Colonic mucosa (tissue), 4 donors: Measurements from ENCODE around the gene TBC1D22B. TPM values are rescaled to one million over a fixed set of nuclear protein-coding genes. Genes with fewer than 3 reads are reported as not detected.

Experiments used
- DNase-seq: peaks from one replicate; pipeline ENCODE4 v3.0.0-alpha.2; 2020
- H3K27ac ChIP-seq: fragments of 200-600 bp; one replicate; pipeline ENCODE4 v1.8.0; 2021
- H3K27me3 ChIP-seq: fragments of 200-600 bp; one replicate; pipeline ENCODE4 v1.8.0; 2021
- H3K36me3 ChIP-seq: fragments of 200-600 bp; one replicate; pipeline ENCODE4 v1.8.0; 2021
- H3K4me1 ChIP-seq: fragments of 200-600 bp; one replicate; pipeline ENCODE4 v1.8.0; 2021; ENCODE audit warnings: mild to moderate bottlenecking
- H3K4me3 ChIP-seq: fragments of 200-600 bp; one replicate; pipeline ENCODE4 v1.8.0; 2021
- H3K9ac ChIP-seq, 2 donors: one replicate each; pipeline ENCODE4 v1.7.0; 2013; ENCODE audit warnings: control low read depth in 2 of 2, low read depth in 2 of 2, low read length in 2 of 2
- H3K9me3 ChIP-seq: fragments of 200-600 bp; one replicate; pipeline ENCODE4 v1.8.0; 2021
- CTCF ChIP-seq: fragments of 200-600 bp; IDR thresholded peaks from one replicate; pipeline ENCODE4 v1.8.0; 2022; ENCODE audit warnings: antibody characterized with exemption, mild to moderate bottlenecking
- intact Hi-C: fragments of 100-400 bp; cut with DNase I; formaldehyde crosslinking; loops from one replicate; pipeline ENCODE4 v1.14.1; 2022
- total RNA-seq, 2 donors: library from RNA; stranded (reverse); fragmentation: NEBNext Ultra II Directional in 1 of 2; extraction: Animal tissue kit (Norgen Biotek cat#: 25700) in 1 of 2; gene quantifications; one replicate each; pipeline ENCODE4 v1.2.1, GENCODE V29; 2021
- donor health status: healthy.
- donor health status: DM: no; HTN: no; CAD: no.
- donor health status: DM: no; HTN: no; CAD: no.

Gene TBC1D22B
- total RNA-seq, 2 donors from 2014 or later = 13.3 to 15.2 TPM

DNA sequence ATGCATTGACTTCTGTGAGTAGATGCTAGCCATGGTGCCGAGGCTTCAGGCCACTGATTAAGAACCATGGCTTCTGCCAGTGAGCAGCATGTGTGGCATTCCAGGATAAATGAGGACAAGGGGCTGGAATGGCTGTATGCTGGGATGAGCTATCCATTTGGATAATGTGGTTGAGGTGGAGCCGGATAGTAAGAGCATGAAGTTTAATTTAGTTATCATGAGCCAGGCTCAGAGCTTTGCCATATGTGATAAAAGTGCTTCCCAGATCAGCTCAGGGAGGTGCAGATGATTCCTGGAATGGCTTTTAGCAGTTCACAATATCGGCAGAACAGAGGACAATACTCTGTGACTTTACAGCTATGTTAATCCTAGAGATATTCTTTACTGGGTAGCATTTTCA, 61.6 kb downstream of the TBC1D22B start:
- intact Hi-C loops = no loop called here
- no peak overlapping the region for H3K9ac ChIP-seq
- peaks cover 6% of the 10 kb centered on the region for H3K36me3 ChIP-seq
- DNase-seq = no peak
- H3K4me3 ChIP-seq = no peak overlapping the region
- H3K27me3 ChIP-seq = no peaks in the 10 kb centered on the region
- no peaks in the 10 kb centered on the region for H3K4me1 ChIP-seq
- H3K9me3 ChIP-seq = no peaks in the 10 kb centered on the region
- no peak overlapping the region for H3K27ac ChIP-seq
- no peak for TF ChIP-seq CTCF

DNA sequence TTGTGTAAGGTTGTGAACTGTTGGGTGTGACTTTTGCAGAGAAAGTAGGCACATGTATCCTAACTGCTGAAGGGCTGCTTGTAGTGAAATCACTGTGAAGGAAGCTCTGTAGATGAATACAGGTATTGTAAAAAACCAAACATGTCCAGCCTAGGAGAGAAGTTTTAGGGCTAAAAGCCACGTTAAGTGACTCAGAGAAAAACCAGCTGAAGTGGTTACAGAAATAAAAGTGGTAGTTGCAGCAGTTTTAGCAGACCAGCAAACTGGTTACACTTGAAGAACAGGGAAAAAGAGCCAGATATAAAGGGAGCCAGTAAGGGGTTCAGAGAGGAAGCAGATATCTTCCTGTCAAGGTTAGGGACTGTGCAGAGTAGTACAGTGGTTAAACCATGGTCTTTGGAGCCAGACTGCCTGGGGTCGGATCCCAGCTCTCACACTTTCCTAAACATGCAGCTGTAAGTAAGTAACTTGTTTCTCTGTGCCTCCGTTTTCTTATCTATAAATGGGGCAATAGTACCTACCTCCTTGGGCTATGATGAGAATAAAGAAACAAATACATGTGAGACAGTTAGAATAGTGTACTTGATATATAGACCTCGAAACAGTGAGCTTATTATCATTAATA, 62.4 kb downstream of the TBC1D22B start:
- Histone ChIP-seq H3K9me3 (no peaks in the 10 kb centered on the region), H3K4me3 (no peak overlapping the region), H3K27me3 (no peaks in the 10 kb centered on the region), H3K4me1 (no peaks in the 10 kb centered on the region), H3K27ac (no peak overlapping the region), H3K36me3 (peaks cover 6% of the 10 kb centered on the region), H3K9ac (no peak overlapping the region)
- intact Hi-C loops = no loop called here
- TF ChIP-seq CTCF = no peak
- DNase-seq = no peak

- Histone ChIP-seq H3K9ac (no peak overlapping the region), H3K4me3 (no peak overlapping the region), H3K36me3 (peaks cover 4% of the 10 kb centered on the region), H3K27me3 (no peaks in the 10 kb centered on the region), H3K9me3 (no peaks in the 10 kb centered on the region), H3K27ac (no peak overlapping the region), H3K4me1 (no peaks in the 10 kb centered on the region)
- no peak for DNase-seq
- no peak for TF ChIP-seq CTCF
- intact Hi-C loops = no loop called here
These were observed 63.1 kb downstream of the TBC1D22B start for GRCh38 chr6:37320646-37321045.

GRCh38 chr6:37321101-37321500, 63.5 kb downstream of the TBC1D22B start:
- no peak for TF ChIP-seq CTCF
- no peak overlapping the region for H3K4me3 ChIP-seq
- no peaks in the 10 kb centered on the region for H3K36me3 ChIP-seq
- intact Hi-C loops = no loop called here
- no peak overlapping the region for H3K27ac ChIP-seq
- no peaks in the 10 kb centered on the region for H3K9me3 ChIP-seq
- H3K27me3 ChIP-seq = no peaks in the 10 kb centered on the region
- no peak overlapping the region for H3K9ac ChIP-seq
- DNase-seq = no peak
- no peaks in the 10 kb centered on the region for H3K4me1 ChIP-seq

DNA sequence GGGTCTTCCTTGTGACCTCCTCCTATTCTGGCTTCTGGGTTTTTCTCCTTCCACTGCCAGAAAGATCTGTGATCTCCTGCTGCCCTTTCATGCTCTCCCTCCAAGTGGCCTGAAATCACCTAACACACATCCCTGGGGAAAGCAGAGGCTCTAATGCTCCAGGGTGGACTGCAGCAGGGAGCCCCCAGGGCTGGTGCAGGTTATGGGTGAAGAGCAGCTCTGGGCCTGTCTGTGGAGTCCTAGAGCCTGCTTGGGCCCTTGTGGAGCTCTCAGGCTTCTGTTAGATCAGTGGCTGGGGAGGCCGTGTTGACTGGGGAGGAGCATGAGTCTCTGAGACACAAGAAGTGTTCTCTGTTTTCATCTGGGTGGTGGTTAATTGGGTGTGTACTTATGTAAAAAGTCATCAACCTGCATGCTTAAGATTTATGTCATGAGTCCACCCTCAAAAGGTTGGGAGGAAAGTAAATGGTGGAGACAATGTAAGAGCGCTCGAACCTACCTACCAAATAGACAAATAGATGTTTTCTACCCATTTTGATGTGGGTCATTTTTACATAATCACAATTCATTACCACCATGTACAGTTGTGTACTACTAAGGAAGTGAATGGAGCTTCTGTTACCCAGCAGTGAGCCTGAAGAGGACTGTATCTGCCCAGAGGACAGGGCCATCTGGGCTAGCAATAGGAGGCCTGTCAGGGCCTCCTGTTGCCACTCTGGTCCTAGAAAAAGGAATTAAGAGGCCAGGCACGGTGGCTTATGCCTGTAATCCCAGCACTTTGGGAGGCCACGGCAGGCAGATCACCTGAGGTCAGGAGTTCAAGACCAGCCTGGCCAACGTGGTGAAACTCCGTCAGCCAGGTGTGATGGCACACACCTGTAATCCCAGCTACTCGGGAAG, 64.2 kb downstream of the TBC1D22B start:
- H3K4me1 ChIP-seq = no peaks in the 10 kb centered on the region
- TF ChIP-seq CTCF = no peak
- no peak overlapping the region for H3K27ac ChIP-seq
- no peaks in the 10 kb centered on the region for H3K9me3 ChIP-seq
- H3K36me3 ChIP-seq = no peaks in the 10 kb centered on the region
- intact Hi-C loops = no loop called here
- H3K9ac ChIP-seq = no peak overlapping the region
- no peaks in the 10 kb centered on the region for H3K27me3 ChIP-seq
- no peak overlapping the region for H3K4me3 ChIP-seq
- no peak for DNase-seq
